GM15510 (cell line): Measurements from ENCODE around the gene HSFX3.
"Not testable (repeated sequence)": the region's sequence is repeated elsewhere in the genome, so short reads cannot be mapped to it uniquely, and the experiment has no call there.

Source experiments
- POLR2A ChIP-seq: IDR thresholded peaks from 3 replicates; pipeline ENCODE4 v1.6.1; 2011; ENCODE audit warnings: borderline replicate concordance; ENCODE audit not compliant: insufficient read length; ENCODE audit errors: extremely low read depth

Gene HSFX3

GRCh38 chrX:149549701-149550100 is at the start of gene HSFX3:
Gene HSFX3, minus strand, starts transcription at chrX:149549924. Its CDS starts 72 bp downstream, at chrX:149549852.
- TF ChIP-seq POLR2A, result not testable (repeated sequence)

GRCh38 chrX:149595214-149595613 is 45.5 kb upstream of the HSFX3 start, which contains the start of gene HSFX2:
Gene HSFX2, minus strand, starts transcription at chrX:149595314. Its CDS starts 614 bp downstream, at chrX:149594700.
- not testable (repeated sequence) for TF ChIP-seq POLR2A

- not testable (repeated sequence) for TF ChIP-seq POLR2A
These were observed 37.6 kb upstream of the HSFX3 start, which contains the start of gene MAGEA9B for GRCh38 chrX:149587359-149587758. Gene MAGEA9B, minus strand, starts transcription at chrX:149587459. Its CDS starts 4,280 bp downstream, at chrX:149583179.

GRCh38 chrX:149572743-149573142 is 23.0 kb upstream of the HSFX3 start:
- no peak for TF ChIP-seq POLR2A

- TF ChIP-seq POLR2A, result no peak
These were observed 22.0 kb upstream of the HSFX3 start for GRCh38 chrX:149571770-149572169.

- no peak for TF ChIP-seq POLR2A
These were observed 20.9 kb upstream of the HSFX3 start for GRCh38 chrX:149570668-149571067.

GRCh38 chrX:149569770-149570169 is 20.0 kb upstream of the HSFX3 start:
- TF ChIP-seq POLR2A, result no peak

GRCh38 chrX:149568701-149569296 is 19.1 kb upstream of the HSFX3 start:
- no peak for TF ChIP-seq POLR2A

GRCh38 chrX:149567621-149568417 is 18.1 kb upstream of the HSFX3 start:
- no peak for TF ChIP-seq POLR2A

- TF ChIP-seq POLR2A, result no peak
These were observed 13.6 kb upstream of the HSFX3 start for GRCh38 chrX:149563359-149563758.

- no peak for TF ChIP-seq POLR2A
These were observed 8.1 kb downstream of the HSFX3 start for GRCh38 chrX:149541521-149542047.

GRCh38 chrX:149540621-149541520 is 8.9 kb downstream of the HSFX3 start, which contains the start of gene EOLA1:
Gene EOLA1, plus strand, starts transcription at chrX:149541012. Its CDS starts 4,619 bp downstream, at chrX:149545631.
- peak; percentile 71 for TF ChIP-seq POLR2A

- no peak for TF ChIP-seq POLR2A
These were observed 9.5 kb downstream of the HSFX3 start for GRCh38 chrX:149540131-149540620.

- TF ChIP-seq POLR2A, result no peak
These were observed 10.2 kb downstream of the HSFX3 start for GRCh38 chrX:149539283-149540130.

GRCh38 chrX:149531599-149531998 is 18.1 kb downstream of the HSFX3 start:
- no peak for TF ChIP-seq POLR2A
